OCI-LY7 (cell line): ENCODE measurements around the gene MOGAT3.

Experiments
- EZH2phosphoT487 ChIP-seq: fragments of 200-600 bp; sonication (generic); IDR thresholded peaks from 2 replicates; pipeline ENCODE4 v1.6.1; 2018; ENCODE audit warnings: low read depth, borderline replicate concordance, mild to moderate bottlenecking, mixed run types, antibody characterized with exemption, low read length, moderate library complexity, mixed read lengths
- TF ChIP-seq, protein P1 (sequence below): fragments of 200-600 bp; sonication (generic); conservative IDR thresholded peaks from 2 replicates; pipeline ENCODE4 v1.5.1; 2014; ENCODE audit warnings: mild to moderate bottlenecking, antibody characterized with exemption, low read length, moderate library complexity, mixed read lengths

DNA sequence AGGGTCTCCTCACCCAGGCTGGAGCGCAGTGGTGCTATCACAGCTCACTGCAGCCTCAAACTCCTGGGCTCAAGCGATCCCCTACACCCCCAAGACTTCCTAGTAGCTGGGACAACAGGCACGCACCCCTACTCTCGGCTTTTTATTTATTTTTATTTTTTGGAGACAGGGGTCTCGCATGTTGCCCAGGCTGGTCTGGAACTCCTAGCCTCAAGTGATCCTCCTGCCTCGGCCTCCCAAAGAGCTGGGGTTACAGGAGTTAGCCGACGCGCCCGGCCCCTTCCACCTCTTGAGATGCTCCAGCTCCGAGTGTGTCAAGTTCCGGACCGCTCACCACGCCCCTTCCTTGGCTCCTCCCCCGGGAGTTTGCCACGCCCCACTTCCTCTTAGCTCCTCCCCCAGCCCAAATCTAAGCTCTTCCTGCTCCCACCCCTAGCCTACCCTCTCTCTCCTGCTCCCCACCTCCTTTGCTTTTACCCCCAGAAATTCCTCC is 27.0 kb downstream of the MOGAT3 start:
- TF ChIP-seq, protein P1, sequence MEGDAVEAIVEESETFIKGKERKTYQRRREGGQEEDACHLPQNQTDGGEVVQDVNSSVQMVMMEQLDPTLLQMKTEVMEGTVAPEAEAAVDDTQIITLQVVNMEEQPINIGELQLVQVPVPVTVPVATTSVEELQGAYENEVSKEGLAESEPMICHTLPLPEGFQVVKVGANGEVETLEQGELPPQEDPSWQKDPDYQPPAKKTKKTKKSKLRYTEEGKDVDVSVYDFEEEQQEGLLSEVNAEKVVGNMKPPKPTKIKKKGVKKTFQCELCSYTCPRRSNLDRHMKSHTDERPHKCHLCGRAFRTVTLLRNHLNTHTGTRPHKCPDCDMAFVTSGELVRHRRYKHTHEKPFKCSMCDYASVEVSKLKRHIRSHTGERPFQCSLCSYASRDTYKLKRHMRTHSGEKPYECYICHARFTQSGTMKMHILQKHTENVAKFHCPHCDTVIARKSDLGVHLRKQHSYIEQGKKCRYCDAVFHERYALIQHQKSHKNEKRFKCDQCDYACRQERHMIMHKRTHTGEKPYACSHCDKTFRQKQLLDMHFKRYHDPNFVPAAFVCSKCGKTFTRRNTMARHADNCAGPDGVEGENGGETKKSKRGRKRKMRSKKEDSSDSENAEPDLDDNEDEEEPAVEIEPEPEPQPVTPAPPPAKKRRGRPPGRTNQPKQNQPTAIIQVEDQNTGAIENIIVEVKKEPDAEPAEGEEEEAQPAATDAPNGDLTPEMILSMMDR = no peak
- TF ChIP-seq EZH2phosphoT487 = no peak
